Diencephalon (tissue), 1 donor: Measurements from ENCODE around the gene CXCL11. TPM values are rescaled to one million over a fixed set of nuclear protein-coding genes. Genes with fewer than 3 reads are reported as not detected.

ENCODE experiments used
- total RNA-seq: library from RNA; depleted of rRNA; stranded (reverse); fragments of >200 nt; gene quantifications from one replicate; pipeline ENCODE4 v1.2.3, GENCODE V29; 2014

CXCL11 gene
- total RNA-seq = not detected

DNA sequence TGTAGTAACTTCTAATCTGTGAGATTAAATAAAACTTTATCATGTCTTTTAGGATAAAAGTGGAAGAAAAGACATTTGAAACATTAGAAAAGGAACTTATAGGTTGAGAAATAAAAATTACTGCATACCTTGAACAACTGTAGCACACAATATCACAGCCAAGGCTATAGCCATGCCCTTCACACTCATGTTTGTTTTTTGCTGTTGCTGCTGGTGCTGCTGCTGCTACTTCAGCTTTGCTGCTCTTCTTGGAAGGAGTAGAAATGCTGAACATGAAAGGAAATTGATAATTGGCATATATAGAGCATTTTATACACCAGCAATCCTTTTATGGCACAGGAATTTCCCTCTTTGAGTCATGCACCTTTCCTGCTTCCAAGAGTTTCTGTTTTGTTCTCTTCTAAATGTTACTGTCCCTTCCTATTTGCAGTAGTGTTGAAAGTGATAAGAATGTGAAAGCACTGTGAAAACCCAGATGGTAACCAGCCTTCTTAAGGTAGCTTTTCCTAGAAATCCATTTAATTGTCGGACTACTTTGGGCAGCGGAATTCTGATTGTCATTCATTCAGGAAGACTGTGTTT is at the start of gene CXCL11:
Gene CXCL11 (minus strand): TSS at position 272 of the 582 bp plus-strand sequence. CDS start 83 bp downstream, at position 189.

GRCh38 chr4:76074468-76074867 is 38.6 kb upstream of the CXCL11 start, which contains the start of gene ART3:
Gene ART3, plus strand, starts transcription at chr4:76074709. Its CDS starts 1,181 bp downstream, at chr4:76075890.

DNA sequence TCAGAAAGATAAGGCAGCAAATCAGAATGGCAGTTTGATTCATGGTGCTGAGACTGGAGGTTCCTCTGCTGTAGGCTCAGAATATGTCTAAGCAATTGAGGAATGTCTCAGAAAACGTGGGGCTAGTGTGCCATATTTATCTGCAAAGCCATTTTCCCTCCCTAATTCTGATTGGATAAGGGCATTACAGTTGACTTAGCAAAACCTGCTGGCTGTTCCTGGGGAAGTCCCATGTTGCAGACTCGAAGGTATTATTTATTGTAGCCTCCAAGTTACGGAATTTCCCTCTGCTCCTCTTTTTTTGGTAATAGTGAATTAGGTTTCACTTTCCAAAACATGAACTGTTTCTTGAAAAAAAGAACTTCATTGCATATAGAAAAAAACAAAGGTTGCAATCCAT is 12.5 kb downstream of the CXCL11 start, which contains the start of gene CXCL10:
Gene CXCL10 (minus strand): TSS at position 109 of the 400 bp plus-strand sequence. CDS start 66 bp downstream, at position 43.

GRCh38 chr4:76007089-76007862 is 28.6 kb downstream of the CXCL11 start, which contains the start of gene CXCL9:
Gene CXCL9, minus strand, starts transcription at chr4:76007509. Its CDS starts 60 bp downstream, at chr4:76007449.

Other genes starting within 250 kb of the CXCL11 start
- not detected for gene PPEF2, start 133.6 kb downstream of the CXCL11 start, total RNA-seq
- gene NAAA, start 95.1 kb downstream of the CXCL11 start, total RNA-seq = 16.6 TPM
- 39.4 TPM for gene SDAD1, start 45.1 kb downstream of the CXCL11 start, total RNA-seq
- not detected for gene CXCL9, start 28.6 kb downstream of the CXCL11 start, total RNA-seq
- gene CXCL10, start 12.6 kb downstream of the CXCL11 start, total RNA-seq = 0.46 TPM
- 5.1 TPM for gene ART3, start 38.6 kb upstream of the CXCL11 start, total RNA-seq
- 84.4 TPM for gene NUP54, start 112.3 kb upstream of the CXCL11 start, total RNA-seq
- gene SCARB2, start 177.8 kb upstream of the CXCL11 start, total RNA-seq = 231 TPM
- 17.5 TPM for gene FAM47E, start 215.7 kb upstream of the CXCL11 start, total RNA-seq